ENCODE data around the gene INSM1.
A peak's percentile ranks its signal among the peaks of the same experiment; 100 is the strongest.
"Not testable (repeated sequence)": the region's sequence is repeated elsewhere in the genome, so short reads cannot be mapped to it uniquely, and the experiment has no call there.

INSM1 gene, protein sequence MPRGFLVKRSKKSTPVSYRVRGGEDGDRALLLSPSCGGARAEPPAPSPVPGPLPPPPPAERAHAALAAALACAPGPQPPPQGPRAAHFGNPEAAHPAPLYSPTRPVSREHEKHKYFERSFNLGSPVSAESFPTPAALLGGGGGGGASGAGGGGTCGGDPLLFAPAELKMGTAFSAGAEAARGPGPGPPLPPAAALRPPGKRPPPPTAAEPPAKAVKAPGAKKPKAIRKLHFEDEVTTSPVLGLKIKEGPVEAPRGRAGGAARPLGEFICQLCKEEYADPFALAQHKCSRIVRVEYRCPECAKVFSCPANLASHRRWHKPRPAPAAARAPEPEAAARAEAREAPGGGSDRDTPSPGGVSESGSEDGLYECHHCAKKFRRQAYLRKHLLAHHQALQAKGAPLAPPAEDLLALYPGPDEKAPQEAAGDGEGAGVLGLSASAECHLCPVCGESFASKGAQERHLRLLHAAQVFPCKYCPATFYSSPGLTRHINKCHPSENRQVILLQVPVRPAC

GRCh38 chr20:20367575-20368417, at the start of gene INSM1:
Gene INSM1, plus strand, starts transcription at chr20:20368104. Its CDS starts 164 bp downstream, at chr20:20368268.
- DNase-seq, result no peak

DNA sequence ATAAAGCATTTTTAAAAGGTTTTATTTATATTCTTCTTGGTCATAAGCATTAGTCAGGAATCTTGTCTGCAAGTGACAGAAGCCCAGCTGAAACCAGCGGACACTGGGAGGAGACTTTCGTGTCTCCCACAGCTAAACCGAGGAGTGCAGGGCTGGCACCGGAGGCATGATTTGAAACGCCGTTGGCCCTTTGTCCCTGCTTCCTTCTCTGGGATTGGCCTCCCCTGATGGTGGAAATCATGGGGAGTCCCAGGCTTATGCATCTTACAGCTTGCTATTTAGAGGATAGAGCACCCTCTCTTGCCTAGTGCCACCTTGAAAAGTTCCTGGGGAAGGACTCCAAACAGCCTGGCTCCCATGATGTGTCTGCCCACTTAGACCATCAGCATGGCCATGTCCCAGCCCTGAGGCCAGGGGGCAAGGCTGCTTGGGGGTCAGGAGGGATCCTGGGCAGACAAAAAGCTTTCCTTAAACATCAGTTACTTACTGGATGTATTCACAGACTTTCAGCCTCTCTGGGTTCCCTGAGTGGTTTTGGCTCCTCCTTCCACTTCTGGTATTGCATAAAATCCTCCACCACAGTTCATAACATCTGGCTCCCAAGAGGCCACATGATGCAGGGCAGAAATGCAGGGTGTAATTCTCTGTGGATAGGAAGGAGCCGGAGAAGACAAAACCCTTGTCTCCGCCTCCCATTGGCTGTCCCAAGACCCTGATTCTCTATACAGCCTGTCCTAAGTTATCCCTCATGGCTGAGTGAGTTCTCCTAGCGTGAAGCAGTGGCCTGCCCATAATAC, 49.3 kb upstream of the INSM1 start:
- no peak for DNase-seq

DNA sequence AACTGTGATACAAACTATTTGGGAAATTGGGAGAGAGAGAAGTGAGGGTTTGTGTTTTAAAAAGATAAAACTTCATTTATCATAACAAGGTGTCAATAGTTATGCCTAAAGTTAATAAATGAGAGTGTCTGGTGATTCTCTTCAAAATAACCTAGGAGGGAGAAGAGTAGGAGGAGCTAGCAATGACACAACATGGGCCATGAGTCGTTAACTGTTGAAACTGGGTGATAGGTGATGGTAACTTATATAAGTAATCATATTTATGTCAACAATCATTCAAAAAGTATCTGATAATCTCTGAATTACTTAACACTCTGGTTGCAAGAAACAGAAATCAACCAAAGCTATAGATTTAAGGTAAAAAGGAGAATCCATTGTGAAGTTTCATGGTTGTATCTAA, 46.8 kb upstream of the INSM1 start:
- no peak for DNase-seq

- DNase-seq, result no peak
Measured at GRCh38 chr20:20321917-20322316, 46.0 kb upstream of the INSM1 start.

DNA sequence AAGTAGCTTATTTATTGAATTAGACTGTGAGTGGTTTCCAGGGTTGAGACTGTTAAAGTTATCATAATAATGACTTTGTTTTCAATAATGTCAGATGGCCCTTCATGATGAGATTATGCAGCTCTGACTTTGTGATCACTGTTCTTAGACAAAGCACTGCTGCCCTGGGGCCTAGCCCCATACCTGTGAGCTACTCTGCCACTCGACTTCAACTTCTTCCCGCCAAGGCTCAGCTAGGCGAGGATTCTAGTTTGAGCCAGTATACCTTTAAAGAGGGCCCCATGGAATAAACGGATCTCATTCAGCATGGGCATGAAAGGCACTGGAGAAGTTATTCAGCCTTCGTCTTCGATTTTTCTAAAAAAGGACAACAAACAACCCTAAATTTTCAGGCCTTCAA, 45.0 kb upstream of the INSM1 start:
- DNase-seq, result no peak

GRCh38 chr20:20327746-20328145, 40.2 kb upstream of the INSM1 start:
- no peak for DNase-seq

- no peak for DNase-seq
Measured at GRCh38 chr20:20329564-20329963, 38.3 kb upstream of the INSM1 start.

- no peak for DNase-seq
Measured at GRCh38 chr20:20331156-20331555, 36.7 kb upstream of the INSM1 start.

DNA sequence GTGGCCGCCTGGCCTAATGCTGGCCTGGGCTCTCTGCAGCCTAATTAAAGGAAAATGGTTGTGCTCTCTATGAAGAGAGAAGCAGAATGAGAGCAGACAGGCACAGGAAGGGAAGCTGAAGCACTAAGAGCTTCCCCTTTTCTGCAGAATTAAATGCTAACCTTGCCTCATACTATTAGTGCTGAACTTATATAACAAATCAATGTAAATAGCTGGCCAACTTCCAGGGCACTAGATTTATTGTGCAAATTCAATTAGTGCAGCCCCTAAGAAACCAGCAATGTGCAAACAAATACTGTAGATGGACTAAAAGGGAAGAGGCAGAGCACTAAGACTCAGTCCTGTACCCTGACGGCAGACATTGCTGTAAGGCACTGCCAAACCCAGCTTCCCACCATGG, 36.1 kb upstream of the INSM1 start:
- no peak for DNase-seq

DNA sequence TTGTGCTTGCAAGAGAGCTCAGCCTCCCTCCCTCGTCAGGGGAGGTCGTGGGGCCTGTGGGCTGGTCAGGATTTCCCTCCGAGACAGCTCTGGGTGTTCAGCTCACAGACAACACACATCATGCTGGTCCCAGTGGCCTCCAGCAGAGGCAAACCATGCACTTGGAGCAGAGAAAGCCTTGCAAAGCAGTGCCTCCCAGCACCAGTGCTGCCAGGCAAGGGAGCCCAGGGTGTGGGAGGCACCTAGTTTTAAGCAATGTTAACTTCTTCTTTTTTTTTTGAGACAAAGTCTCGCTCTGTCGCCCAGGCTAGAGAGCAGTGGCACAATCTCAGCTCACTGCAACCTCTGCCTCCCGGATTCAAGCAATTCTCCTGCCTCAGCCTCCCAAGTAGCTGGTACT, 34.0 kb upstream of the INSM1 start:
- DNase-seq, result no peak

DNA sequence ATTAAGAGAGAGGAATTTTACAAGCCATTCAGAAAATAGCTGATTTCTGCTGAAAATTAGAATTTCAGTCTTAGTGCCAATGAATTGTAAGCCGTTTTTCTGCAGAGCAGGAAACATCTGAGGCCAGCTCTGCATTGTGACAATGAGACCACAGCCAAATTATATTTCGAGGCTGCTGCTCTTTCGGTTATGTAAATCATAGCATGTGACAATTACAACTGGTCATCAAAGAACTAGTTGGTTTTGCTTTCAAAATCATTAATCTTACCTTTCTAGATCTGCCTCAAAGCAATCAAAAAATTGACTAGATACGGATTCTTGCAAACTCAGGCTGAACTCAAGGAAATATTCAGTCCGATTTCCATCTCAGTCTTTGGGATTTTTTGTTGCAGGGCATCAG, 33.4 kb upstream of the INSM1 start:
- no peak for DNase-seq

- no peak for DNase-seq
Measured at GRCh38 chr20:20338133-20338730, 29.7 kb upstream of the INSM1 start.

DNA sequence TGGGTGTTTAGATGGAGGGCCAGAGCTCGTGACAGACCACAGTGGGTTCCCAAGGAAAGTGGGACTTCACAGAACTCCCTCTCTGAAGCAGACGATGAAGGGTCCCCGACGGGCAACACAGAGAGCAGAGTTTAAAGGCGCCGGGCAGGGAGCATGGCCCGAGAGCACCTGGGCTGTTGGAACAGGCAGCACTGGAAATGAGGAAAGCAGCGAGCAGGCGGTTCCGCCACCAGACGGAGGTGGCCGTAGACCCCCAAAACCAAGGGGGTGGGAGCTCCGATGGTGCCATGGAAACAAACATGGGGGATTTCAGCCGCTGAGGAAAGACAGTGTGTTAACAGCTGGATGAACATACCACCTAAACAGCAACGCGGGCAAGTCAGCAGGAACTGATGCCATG, 27.5 kb upstream of the INSM1 start:
- DNase-seq, result no peak

- DNase-seq, result no peak
Measured at GRCh38 chr20:20341371-20341770, 26.5 kb upstream of the INSM1 start.

DNA sequence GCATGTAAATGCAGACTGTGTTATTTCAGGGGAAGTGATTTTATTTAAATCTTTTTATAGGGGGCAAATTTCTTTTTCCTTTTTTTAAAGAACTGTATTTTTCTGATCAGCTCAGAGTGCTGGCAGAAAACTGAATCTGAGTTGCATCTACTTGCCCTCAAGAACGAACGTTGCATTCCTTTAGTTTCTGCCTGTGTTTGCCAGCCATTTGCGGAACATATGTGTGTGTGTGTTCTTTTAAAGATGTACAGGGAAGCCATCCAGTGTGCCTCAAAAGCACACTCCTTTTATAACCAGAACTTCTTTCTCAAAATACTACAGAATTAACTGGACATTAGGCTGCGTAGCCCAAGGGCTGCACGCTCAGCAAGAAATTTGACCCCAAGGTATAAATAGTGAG, 25.8 kb upstream of the INSM1 start:
- DNase-seq, result no peak

GRCh38 chr20:20343932-20344331, 24.0 kb upstream of the INSM1 start:
- no peak for DNase-seq

DNA sequence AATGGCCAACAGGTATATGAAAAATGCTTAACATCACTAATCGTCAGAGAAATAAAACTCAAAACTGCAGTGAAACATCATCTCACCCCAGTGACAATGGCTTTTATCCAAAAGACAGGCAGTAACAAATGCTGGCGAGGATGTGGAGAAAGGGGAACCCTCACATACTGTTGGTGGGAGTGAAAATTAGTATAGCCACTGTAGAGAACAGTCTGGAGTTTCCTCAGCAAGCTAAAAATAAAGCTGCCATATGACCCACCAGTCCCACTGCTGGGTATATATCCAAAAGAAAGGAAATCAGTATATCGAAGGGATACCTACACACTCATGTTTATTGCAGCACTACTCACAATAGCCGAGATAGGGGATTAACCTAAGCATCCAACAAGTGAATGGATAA, 23.4 kb upstream of the INSM1 start:
- no peak for DNase-seq

- no peak for DNase-seq
Measured at GRCh38 chr20:20353576-20353975, 14.3 kb upstream of the INSM1 start.

DNA sequence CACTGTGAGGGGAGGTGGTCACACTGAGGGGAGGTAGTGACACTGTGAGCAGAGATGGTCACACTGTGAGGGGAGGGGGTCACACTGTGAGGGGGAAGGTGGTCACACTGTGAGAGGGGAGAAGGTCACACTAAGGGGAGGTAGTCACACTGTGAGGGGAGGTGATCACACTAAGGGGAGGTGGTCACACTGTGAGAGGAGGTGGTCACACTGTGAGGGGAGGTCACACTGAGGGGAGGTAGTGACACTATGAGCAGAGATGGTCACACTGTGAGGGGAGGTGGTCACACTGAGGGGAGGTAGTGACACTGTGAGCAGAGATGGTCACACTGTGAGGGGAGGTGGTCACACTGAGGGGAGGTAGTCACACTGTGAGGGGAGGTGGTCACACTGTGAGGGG, 12.4 kb upstream of the INSM1 start:
- not testable (repeated sequence) for DNase-seq

DNA sequence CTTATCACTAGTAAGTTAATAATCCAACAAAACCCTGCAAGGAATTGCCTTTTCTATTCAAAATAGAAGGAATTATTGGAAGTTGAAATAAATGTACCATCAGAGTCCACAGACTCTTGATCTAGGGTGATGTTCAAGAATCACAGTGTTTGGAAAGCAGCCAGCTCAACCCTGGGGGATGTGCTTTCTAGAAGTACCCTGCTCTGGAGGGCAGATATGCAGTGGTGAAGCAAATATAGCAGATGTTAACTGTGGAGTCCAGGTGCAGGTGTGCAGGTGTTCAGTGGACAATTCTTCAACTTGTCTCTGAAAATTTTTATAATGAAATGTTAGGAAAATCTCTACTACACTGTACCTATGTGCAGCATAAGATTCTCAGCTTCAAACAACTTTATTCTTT, 9.1 kb upstream of the INSM1 start:
- DNase-seq, result no peak

DNA sequence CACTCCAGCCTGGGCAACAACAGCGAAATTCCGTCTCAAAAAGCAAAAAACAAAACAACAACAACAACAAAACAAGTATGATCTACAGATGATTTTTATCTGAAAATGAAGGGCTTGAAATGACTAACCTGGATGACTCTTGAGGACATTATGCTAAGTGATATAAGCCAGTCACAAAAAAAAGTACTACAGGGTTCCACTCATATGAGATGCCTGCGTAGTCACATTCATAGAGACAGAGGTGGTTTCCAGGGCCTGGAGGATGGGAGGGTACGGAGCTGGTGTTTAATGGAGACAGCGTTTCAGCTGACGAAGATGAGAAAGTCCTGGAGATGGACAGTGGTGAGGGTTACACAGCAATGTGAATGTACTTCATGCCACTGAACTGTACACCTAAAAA, 8.3 kb upstream of the INSM1 start:
- DNase-seq, result no peak

DNA sequence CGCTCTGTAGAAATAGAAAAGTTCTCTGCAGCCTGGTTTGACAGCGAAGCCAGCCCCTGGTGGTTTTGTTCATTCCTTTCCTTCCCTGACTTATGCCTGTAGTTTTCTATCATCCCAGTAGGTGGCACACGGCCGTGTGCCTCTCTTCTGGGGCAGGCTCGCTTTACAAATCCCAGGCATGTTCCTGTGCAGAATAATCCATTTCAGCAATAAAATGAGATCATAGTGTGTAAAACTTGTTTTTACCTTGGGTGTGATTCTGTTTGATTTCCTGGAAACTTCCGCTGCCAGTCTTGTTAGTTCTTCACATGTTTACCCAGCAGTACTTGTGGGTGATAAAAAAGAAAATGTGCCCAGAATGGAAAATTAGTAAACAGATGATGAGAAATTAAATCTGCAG, 7.4 kb upstream of the INSM1 start:
- peak; percentile 62 for DNase-seq

Measured in fibroblast of upper back skin (primary cell).